NCI-H2029 (cell line): ENCODE results near the gene DAAM2.
A peak's percentile ranks its signal among the peaks of the same experiment; 100 is the strongest.

Experiments used
- DNase-seq: peaks from one replicate; lab custom pipeline; 2025; lab: John Stamatoyannopoulos, UW

Gene DAAM2

DNA sequence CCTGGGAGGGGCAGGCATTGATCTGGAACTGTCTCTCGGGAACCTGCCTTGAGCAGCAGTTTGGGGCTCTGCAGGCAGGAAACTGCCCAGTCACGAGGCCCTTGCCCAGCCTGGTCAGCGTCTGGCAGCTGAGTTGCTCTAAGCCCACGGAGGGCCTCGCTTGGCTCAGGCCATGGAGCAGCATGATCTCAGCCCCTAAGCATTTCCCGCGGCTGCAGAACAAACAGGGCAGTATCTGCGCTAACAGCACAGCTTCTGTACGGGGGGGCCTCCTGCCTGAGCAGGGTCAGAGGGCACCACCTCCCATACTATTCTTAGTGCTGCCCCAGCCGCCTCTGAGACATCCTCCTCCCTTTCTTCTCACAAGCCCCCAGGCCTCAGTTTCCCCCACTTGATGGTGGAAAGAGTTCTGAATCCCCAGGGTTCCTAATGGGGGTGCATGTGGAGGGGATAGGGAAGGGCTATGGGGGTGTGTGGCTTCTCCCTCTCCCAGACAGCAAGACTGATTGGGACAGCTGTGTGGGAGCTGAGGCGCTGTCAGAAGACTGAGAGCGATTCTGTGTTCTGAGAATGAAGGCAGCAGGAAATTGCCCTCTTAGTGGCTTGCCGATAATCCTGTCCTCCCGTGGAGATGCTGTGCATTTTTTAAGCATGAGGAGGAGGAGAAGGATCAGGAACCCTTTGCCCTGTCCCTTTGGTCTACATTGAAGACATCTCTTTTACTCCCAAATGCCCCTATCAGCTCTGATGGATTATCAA lies 95.7 kb downstream of the DAAM2 start:
- no peak for DNase-seq

DNA sequence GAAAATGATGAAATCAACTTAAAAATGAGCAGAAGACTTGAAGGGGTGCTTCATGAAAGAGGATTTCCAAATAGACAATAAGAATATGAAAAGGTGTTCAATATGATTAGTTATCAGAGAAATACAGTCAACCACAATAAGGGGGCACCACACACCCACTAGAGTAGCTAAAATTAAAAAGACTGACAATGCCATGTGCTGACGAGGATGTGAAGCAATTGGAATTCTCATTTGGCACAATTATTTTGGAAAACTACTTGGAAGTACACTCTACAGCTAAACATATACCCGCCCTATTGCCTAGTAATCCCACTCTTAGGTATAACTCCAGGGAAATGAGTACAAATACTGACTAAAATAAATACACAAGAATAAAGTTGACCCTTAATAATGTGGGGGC lies 97.1 kb downstream of the DAAM2 start:
- no peak for DNase-seq

DNA sequence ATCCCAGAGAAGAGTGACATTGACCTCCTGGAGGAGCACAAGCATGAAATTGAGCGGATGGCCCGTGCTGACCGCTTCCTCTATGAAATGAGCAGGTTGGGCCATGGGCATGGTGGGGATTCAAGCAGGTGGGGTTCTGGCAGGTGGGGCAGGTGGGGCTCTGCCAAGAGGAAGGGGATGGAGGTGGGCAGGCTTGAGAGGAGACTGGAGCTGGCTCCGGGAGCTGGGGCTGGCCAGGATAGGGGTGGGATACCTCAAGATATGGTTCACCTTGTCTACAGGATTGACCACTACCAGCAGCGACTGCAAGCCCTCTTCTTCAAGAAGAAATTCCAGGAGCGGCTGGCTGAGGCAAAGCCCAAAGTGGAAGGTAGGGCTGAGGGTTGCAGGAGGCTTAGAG lies 99.2 kb downstream of the DAAM2 start:
- DNase-seq = no peak

DNA sequence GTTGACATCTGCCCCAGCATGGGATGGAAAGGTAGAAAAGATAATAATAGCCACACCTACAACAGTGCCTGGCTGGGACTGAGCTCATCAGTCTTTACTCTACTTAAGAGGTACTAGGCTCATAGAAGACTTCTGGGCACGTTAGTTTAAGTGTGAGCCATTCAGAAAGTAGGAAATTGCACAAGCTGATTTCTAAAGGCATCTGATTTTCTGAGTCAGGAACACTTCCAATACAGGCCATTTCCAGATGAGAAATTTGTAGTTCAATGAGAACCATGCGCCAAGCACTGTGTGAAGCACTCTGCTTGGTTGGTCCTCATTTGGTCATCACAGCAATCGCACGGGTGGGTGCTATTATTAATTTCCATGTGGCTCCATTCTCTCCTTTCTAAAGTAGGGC lies 99.8 kb downstream of the DAAM2 start:
- DNase-seq = no peak

DNA sequence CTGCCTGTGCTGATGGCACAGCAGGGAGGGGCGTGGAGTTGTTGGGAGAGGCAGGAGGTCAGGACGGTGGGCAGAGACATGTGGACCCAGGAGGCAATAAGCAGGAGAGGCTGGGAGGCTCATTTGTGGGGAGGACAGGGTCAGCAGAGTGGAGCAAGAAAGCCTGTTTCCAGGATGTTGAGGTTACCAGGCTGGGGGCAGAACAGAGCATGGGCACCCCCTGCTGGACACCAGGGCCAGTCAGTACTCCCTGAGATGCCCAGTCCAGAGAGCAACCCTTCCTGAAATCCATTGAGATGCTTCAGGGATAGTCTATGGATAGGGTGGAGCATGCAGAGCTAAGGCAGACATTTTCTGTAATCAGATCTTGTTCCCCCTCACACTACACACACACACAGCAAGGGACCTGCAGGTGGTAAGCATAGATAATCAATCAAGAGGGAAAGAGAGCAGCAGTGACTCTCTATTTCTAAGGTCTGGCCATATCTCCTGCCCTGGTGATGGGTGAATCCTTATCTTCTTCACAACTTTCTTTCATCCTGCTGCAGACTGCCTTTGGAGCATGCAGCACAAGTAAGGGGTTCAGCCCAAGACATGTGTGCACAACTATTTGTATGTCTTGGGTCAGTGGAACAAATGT lies 100.4 kb downstream of the DAAM2 start:
- DNase-seq = peak; percentile 14

DNA sequence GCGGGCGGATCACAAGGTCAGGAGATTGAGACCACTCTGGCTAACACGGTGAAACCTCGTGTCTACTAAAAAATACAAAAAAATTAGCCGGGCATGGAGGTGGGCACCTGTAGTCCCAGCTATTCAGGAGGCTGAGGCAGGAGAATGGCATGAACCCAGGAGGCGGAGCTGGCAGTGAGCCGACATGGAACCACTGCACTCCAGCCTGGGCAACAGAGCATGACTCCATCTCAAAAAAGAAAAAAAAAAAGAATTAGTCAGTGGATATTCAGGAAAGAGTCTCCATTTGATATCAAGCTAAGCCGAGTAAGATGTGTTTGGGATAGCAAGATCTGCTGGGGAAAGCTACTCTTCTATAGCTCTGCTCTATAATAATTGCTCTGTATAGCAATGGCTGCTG lies 101.1 kb downstream of the DAAM2 start:
- peak; percentile 29 for DNase-seq

DNA sequence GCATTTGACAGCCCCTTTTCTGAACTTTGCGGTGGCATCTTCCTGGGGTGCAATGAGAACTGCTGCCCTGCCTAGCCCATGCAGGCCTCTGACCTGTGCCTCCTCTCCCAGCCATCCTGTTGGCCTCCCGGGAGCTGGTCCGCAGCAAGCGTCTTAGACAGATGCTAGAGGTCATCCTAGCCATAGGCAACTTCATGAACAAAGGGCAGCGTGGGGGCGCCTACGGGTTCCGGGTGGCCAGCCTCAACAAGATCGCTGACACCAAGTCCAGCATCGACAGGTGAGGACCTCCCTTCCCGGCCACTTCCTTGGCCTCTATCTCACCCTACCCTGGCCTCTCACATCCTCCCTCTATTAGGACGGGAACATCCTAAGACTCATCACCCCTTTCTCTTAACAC lies 104.5 kb downstream of the DAAM2 start:
- no peak for DNase-seq

DNA sequence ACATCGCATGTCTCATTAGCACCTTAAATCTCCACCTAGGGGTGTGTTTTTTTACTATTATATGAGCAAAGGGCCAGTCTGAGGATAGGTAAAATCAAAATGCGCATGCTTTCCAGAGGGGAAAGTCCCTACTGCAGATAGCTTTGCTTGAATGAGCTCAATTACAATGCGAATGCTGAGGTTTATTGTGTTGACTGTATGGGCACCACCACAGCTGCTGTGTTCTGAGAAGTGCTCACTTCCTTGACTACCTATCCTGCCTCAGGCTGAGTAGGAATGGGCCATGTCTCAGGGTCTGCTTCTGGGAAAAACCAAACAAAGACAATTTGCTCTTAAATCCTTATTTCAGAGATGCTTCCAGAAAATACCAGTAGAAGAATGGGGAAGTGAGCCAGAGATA lies 105.5 kb downstream of the DAAM2 start:
- peak; percentile 44 for DNase-seq

DNA sequence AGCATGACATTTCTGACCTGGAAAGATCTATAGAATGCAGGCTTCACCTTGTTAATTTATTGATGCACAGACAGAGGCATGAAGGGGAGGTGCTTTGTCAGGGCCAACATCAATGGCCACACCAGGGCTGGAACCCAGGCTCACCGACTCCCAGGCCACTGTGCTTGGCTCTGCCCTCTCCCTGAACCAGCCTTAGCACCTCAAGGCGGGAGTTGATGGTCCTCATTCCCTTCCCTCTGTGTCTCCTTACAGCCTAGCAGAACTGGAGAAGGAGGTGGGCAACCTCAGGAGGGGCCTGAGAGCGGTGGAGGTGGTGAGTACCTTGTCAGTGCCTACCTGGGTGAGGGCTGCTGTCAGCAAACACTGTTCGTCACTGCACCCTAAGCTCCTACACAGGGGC lies 106.4 kb downstream of the DAAM2 start:
- no peak for DNase-seq

DNA sequence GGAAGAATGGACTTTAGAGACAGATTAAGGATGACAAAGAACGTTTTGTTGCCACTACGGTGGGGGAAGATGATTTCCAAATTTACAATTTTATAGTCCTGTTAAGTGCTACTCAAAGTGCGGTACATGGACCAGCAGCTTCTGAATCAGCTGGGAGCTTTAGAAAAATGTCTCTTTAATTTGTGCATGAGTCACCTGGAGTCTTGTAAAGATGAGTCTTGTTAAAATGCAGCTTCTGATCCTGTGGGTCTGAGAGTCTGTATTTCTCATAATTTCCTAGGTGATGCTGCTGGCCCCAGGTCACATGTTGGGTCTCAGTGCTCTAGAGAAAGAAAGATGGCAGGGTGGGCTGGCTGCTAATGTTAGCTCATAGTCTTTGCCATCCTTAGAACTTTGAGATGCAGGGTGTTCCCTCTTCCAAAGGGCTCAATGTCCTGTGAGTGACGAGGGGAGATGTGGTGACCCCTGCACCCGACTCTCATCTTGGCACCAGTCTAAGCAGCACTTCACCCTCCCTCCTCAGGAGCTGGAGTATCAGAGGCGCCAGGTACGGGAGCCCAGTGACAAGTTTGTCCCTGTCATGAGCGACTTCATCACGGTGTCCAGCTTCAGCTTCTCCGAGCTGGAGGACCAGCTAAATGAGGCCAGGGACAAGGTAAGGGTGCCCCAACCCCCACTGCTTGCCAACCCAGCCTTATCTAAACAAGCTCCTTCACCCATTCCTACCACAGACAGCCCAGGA lies 107.5 kb downstream of the DAAM2 start:
- no peak for DNase-seq

- DNase-seq = no peak
Measured at GRCh38 chr6:39901116-39901655, 109.0 kb downstream of the DAAM2 start.

DNA sequence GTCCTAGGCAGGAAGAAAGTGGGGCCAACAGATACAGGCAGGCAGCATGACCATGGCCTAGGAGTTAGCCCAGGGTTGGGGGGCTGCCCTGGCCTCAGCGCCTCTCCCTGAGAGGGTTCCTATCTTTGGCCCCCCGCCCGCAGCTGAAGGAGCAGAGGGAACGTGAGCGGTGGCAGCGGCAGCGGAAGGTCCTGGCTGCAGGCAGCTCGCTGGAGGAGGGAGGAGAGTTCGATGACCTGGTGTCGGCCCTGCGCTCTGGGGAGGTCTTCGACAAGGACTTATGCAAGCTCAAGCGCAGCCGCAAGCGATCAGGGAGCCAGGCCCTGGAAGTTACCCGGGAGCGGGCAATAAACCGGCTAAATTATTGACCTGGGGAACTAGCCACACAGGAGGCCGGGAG lies 109.5 kb downstream of the DAAM2 start:
- no peak for DNase-seq

GRCh38 chr6:39902136-39902535 lies 110.0 kb downstream of the DAAM2 start:
- no peak for DNase-seq

GRCh38 chr6:39902786-39903465 lies 110.8 kb downstream of the DAAM2 start:
- DNase-seq = no peak

DNA sequence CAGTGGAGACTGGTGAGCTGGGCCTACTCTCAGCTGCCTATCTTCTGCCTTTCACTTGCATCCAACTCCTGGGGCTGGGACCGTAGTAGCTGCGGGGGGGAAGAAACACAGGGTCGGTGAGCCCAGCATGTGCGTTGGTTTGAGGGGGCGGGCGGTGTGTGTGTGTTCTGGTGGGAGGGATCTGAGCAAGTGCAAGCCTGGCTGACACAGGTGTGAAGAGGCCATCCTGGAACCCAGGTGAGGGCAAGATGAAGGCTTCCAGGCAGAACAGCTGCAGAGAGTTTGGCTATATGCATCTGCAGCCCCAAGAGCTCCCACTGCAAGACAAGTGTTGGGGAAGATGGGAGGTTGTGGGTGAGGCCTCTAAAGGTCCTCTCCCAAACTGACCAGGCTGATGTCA lies 111.5 kb downstream of the DAAM2 start:
- DNase-seq = no peak

DNA sequence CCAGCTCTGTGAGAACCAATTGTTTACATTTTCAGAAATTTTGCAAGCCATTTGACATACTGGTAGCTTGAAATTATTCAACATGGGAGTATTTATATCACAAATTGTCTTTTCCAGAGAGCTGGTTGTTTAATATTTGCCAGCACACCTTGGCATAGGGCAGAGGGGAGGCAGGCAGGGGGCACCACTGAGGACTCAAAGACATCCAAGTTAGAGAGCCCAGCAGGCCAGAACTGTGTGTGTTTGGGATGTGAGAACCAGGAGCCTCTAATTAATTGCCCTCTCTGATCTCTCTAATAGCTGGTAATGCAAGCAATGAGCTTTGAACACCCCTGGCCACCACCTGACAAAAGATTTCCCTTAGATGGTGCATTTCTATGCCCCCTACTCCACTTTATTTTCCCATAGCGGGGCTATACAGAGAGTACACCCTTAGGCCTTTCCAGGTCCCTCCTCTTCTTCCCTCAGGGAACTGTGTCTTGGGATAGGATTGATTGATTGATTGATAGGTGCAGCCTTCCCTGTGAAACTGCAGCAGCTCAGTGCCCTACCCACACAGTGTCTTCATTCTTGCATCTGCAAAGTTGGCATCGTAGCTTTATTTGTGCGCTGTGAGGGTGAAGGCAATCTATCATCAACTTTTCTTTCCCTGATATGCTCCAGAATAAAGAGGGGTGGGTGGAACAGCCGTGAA lies 112.9 kb downstream of the DAAM2 start:
- DNase-seq = no peak

- DNase-seq = no peak
Measured at GRCh38 chr6:39905640-39905975, 113.4 kb downstream of the DAAM2 start.

GRCh38 chr6:39906318-39906761 lies 114.2 kb downstream of the DAAM2 start:
- no peak for DNase-seq

DNA sequence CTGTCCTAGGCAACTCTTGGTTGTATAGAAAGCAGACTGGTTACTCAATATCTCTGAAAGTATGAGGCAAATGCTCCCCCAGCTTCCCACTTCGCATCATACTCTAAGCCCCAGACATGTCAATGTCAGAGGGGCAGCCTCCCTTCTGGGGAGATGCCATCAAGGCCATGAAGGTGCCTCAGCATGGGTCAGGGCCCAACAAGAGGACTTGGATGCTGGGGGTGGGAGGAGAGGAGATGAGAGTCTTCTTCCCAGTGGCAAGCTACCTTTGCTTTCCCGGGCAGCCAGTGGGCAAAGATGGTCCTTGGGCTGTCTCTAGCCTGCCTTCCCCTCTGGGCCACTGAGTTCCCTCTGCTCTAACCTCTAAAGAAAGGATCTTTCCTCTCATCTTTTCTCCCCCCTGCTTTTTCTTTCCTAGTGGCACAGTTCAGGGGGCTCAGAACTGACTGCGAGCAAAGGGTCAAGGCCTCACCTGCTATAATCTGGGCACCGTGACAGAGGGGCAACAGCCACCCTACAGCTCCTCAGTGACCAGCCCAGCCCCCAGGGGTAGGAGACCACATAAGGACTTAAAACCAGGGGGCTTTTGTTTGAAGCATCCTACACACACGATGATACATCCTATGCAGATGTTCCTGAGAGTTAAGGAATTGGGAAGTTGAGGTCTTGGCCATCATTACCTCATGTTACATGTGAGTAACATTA lies 115.8 kb downstream of the DAAM2 start:
- DNase-seq = no peak

DNA sequence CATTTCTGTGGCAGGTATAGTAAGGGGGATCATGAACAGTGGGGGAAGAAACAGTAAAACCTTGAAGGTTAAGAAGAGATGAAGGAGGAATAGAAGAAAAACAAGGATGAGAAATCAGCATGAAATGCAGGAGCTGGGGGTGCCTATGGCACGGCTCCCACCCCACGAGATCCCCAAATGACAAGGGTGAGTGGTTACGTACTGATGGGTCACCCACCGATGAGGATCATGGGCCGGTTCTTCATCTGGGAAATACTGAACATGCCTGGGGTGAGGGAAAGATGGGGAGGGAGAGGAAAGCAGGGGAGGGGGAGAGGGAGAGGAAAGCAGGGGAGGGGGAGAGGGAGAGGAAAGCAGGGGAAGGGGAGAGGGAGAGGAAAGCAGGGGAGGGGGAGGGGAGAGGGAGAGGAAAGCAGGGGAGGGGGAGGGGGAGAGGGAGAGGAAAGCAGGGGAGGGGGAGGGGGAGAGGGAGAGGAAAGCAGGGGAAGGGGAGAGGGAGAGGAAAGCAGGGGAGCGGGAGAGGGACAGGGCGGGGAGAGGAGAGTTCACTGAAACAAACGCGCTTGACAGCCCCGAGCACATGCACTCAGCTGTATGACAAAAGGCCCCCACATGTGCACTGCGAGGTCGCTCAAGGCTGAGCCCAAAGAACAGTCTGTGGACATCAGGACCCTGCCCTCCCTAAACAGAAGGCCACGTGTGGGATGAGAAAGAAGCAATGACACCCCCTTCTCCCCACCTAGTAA lies 116.8 kb downstream of the DAAM2 start:
- no peak for DNase-seq
